Measurements from ENCODE around the gene C10orf105.

The C10orf105 gene

GRCh38 chr10:71751515-71752224 is 32.1 kb upstream of the C10orf105 start:
- no peak for DNase-seq (ENCODE audit: low read depth in 2 of 2, low spot score in 1 of 2)

GRCh38 chr10:71750986-71751385 is 31.4 kb upstream of the C10orf105 start:
- DNase-seq (ENCODE audit: low read depth in 2 of 2, low spot score in 1 of 2): no peak

- no peak for DNase-seq (ENCODE audit: low read depth in 2 of 2, low spot score in 1 of 2)
Observed at GRCh38 chr10:71750124-71750841, 30.7 kb upstream of the C10orf105 start.

GRCh38 chr10:71749396-71749795 is 29.8 kb upstream of the C10orf105 start:
- DNase-seq (ENCODE audit: low read depth in 2 of 2, low spot score in 1 of 2): no peak

GRCh38 chr10:71748671-71749191 is 29.2 kb upstream of the C10orf105 start:
- DNase-seq (ENCODE audit: low read depth in 2 of 2, low spot score in 1 of 2): no peak

GRCh38 chr10:71747551-71748523 is 28.3 kb upstream of the C10orf105 start:
- DNase-seq (ENCODE audit: low read depth in 2 of 2, low spot score in 1 of 2): no peak

GRCh38 chr10:71747039-71747531 is 27.5 kb upstream of the C10orf105 start:
- no peak for DNase-seq (ENCODE audit: low read depth in 2 of 2, low spot score in 1 of 2)

GRCh38 chr10:71746344-71747037 is 26.9 kb upstream of the C10orf105 start:
- DNase-seq (ENCODE audit: low read depth in 2 of 2, low spot score in 1 of 2): no peak

GRCh38 chr10:71745664-71746250 is 26.2 kb upstream of the C10orf105 start:
- DNase-seq (ENCODE audit: low read depth in 2 of 2, low spot score in 1 of 2): no peak

- DNase-seq (ENCODE audit: low read depth in 2 of 2, low spot score in 1 of 2): no peak
Observed at GRCh38 chr10:71744897-71745663, 25.5 kb upstream of the C10orf105 start.

GRCh38 chr10:71743866-71744265 is 24.3 kb upstream of the C10orf105 start:
- no peak for DNase-seq (ENCODE audit: low read depth in 2 of 2, low spot score in 1 of 2)

GRCh38 chr10:71743089-71743838 is 23.7 kb upstream of the C10orf105 start:
- no peak for DNase-seq (ENCODE audit: low read depth in 2 of 2, low spot score in 1 of 2)

- no peak for DNase-seq (ENCODE audit: low read depth in 2 of 2, low spot score in 1 of 2)
Observed at GRCh38 chr10:71742301-71743088, 22.9 kb upstream of the C10orf105 start.

GRCh38 chr10:71741671-71742070 is 22.1 kb upstream of the C10orf105 start:
- no peak for DNase-seq (ENCODE audit: low read depth in 2 of 2, low spot score in 1 of 2)

- no peak for DNase-seq (ENCODE audit: low read depth in 2 of 2, low spot score in 1 of 2)
Observed at GRCh38 chr10:71741029-71741428, 21.5 kb upstream of the C10orf105 start.

GRCh38 chr10:71740069-71740653 is 20.6 kb upstream of the C10orf105 start:
- no peak for DNase-seq (ENCODE audit: low read depth in 2 of 2, low spot score in 1 of 2)

GRCh38 chr10:71739358-71739900 is 19.9 kb upstream of the C10orf105 start:
- no peak for DNase-seq (ENCODE audit: low read depth in 2 of 2, low spot score in 1 of 2)
